Measurements from ENCODE around the gene CEP55. TPM values are rescaled to one million over a fixed set of nuclear protein-coding genes. Genes with fewer than 3 reads are reported as not detected.

The CEP55 gene
- total RNA-seq, result 0.94 and 4.6 TPM in 2 replicates

DNA sequence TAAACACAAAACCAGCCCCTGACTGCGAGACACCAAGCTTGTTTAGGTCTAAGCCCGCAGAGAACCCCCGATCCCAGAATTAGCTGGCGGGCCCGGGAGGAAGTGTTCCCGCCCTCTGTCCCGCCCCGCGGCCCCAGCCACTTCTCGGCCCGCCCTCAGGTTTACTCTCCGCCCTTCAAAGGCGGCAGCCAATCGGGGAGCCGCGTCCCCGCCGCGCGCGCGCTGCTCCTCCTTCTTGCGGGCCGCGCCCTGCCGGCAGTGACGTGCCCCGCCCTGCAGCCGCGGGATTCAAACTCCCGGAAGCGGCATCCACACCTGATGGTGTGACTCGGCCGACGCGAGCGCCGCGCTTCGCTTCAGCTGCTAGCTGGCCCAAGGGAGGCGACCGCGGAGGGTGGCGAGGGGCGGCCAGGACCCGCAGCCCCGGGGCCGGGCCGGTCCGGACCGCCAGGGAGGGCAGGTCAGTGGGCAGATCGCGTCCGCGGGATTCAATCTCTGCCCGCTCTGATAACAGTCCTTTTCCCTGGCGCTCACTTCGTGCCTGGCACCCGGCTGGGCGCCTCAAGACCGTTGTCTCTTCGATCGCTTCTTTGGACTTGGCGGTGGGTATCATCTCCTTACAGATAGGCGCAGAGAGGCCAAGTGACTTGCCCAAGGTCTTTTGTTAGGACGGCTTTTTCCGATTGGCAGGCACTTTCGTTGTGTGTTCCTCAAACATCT, at the start of gene CEP55:
TSS of gene CEP55 (plus strand) at position 291 of the 720 bp plus-strand sequence. CDS start 3,440 bp downstream, outside the sequence.

DNA sequence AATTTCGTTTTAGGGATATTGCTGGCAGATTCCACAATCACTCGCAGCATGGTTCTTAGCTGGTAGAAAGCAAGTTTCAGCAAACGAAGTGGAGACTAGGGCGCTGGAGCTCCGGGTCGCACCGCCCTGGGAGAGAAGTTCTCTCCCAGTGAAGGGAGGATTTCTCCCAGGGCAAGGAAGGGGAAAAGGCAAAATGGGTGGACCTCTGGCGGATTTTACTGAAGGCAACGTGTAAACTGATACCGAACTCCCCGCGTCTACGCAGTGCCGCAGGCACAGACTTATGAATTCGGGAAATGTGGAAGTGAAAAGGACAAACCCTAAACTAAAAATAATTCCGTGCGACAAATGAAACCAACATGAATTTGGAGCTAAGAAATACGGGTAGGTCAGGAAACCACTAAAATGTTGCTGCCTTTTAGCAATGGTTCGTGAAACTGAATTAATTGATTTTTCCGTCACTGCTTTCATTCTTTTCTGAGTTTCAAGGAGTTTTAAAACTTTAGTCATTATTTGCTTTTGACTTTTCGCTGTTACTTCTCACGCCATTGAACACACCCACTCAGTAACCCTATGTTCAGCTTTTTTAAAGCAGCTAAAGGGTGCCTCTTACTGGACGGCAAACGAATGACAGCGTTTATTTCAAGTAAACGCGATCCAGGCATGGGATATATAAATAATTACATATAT, 14.1 kb upstream of the CEP55 start, which contains the start of gene MYOF:
TSS of gene MYOF (minus strand) at position 190 of the 690 bp plus-strand sequence. CDS start at position 50, 140 bp downstream.

DNA sequence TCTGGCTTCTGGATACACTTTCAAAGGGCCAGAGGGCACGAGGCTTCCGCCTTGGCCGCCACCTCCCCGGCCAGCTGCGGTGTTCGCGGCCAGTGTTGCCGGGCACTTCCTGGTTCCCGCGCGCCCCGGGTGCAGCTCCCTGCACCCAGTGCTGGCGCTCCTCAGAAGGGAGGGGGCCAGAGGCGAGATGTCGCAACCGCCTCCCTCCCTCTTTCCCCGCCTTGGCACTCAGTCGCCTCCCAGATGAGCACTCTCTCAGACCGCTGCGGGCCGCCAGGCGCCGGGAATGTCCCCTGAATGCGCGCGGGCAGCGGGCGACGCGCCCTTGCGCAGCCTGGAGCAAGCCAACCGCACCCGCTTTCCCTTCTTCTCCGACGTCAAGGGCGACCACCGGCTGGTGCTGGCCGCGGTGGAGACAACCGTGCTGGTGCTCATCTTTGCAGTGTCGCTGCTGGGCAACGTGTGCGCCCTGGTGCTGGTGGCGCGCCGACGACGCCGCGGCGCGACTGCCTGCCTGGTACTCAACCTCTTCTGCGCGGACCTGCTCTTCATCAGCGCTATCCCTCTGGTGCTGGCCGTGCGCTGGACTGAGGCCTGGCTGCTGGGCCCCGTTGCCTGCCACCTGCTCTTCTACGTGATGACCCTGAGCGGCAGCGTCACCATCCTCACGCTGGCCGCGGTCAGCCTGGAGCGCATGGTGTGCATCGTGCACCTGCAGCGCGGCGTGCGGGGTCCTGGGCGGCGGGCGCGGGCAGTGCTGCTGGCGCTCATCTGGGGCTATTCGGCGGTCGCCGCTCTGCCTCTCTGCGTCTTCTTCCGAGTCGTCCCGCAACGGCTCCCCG, 70.2 kb downstream of the CEP55 start, which contains the start of gene FFAR4:
TSS of gene FFAR4 (plus strand) at position 231 of the 842 bp plus-strand sequence. CDS start at position 287, 56 bp downstream.

Other genes with a start within 250 kb of the CEP55 start
- gene MYOF, start 14.3 kb upstream of the CEP55 start, total RNA-seq, result 108 and 184 TPM in 2 replicates
- not detected in 2 replicates for gene FFAR4, start 70.1 kb downstream of the CEP55 start, total RNA-seq
- 0.17 TPM in 1 of 2 replicates, not detected in the other for gene RBP4, start 104.6 kb downstream of the CEP55 start, total RNA-seq
- not detected in 2 replicates for gene PDE6C, start 115.9 kb downstream of the CEP55 start, total RNA-seq
- 3.7 and 6.1 TPM in 2 replicates for gene FRA10AC1, start 206.0 kb downstream of the CEP55 start, total RNA-seq

Data from bronchial smooth muscle cell (primary cell).